ENCODE measurements around the gene C12orf42.

GRCh38 chr12:103455020-103455763 is 40.6 kb downstream of the C12orf42 start:
- no peak for TF ChIP-seq CTCF (IDR thresholded peaks at IDR 0.05; ENCODE audit: borderline replicate concordance, extremely low read depth, low read length, poor library complexity, severe bottlenecking)
- TF ChIP-seq EZH2 (IDR thresholded peaks at IDR 0.05; ENCODE audit: borderline replicate concordance, low read depth, low read length, severe bottlenecking), result no peak
